ENCODE data around the gene TEF. TPM values are rescaled to one million over a fixed set of nuclear protein-coding genes. Genes with fewer than 3 reads are reported as not detected.

The TEF gene
- polyA plus RNA-seq, 1 donor (not counting 4 experiments of a cell fraction or from before 2014, with no cell fraction given), result 12.4 TPM

- Histone ChIP-seq H3K27ac (ENCODE audit: control insufficient read depth, insufficient read depth, low read length) (no peak overlapping the region), H3K79me2 (ENCODE audit: control insufficient read depth, insufficient read depth, low read length) (no peaks in the 10 kb centered on the region), H3K9me3 (ENCODE audit: control insufficient read depth, low read depth, low read length) (no peaks in the 10 kb centered on the region), H3K9ac (ENCODE audit: control insufficient read depth, extremely low read depth, insufficient read depth, low read length) (peak overlapping the region; percentile 9), H3K4me2 (ENCODE audit: control insufficient read depth, extremely low read depth, insufficient read depth, low read depth, low read length) (peak overlapping the region; percentile 37), H3K36me3 (ENCODE audit: control insufficient read depth in 2 of 2, extremely low read depth in 1 of 2, insufficient read depth in 2 of 2, low read length in 2 of 2) (no peaks in the 10 kb centered on the region), H3K4me3 (ENCODE audit: control insufficient read depth in 2 of 3, extremely low read depth in 1 of 3, insufficient read depth in 2 of 3, low read depth in 1 of 3, low read length in 3 of 3) (no peak overlapping the region), H3K27me3 (ENCODE audit: control insufficient read depth, extremely low read depth, insufficient read depth, low read length) (no peaks in the 10 kb centered on the region), H3K4me1 (ENCODE audit: control insufficient read depth, extremely low read depth, insufficient read depth, low read length) (peaks cover 13% of the 10 kb centered on the region), H2AFZ (ENCODE audit: control insufficient read depth, low read length) (peak overlapping the region; percentile 60), H4K20me1 (ENCODE audit: control insufficient read depth, extremely low read depth, insufficient read depth, low read length) (no peaks in the 10 kb centered on the region), H3K9me1 (ENCODE audit: control insufficient read depth, extremely low read depth, insufficient read depth, low read length) (no peaks in the 10 kb centered on the region)
- dilution Hi-C loops (cut with MboI; ENCODE audit: extremely low pct_ligation_motif_present, low sequenced_read_pairs), result no loop called here
- FAIRE-seq (peak; percentile 82), DNase-seq (ENCODE audit: low read depth, low spot score) (peak; percentile 85)
- peak; percentile 96 to 100 (median 98) for TF ChIP-seq CTCF (optimal IDR thresholded peaks at IDR 0.05 in 1 of 3, IDR thresholded peaks at IDR 0.05 in 1 of 3, conservative IDR thresholded peaks at IDR 0.05 in 1 of 3; ENCODE audit: extremely low read depth in 1 of 3, insufficient read depth in 2 of 3, low read length in 3 of 3)
- TF ChIP-seq EZH2 (IDR thresholded peaks at IDR 0.05; ENCODE audit: low read length), result no peak
These were observed 22.0 kb downstream of the TEF start for GRCh38 chr22:41403532-41404318.

- Histone ChIP-seq H3K27ac (ENCODE audit: control insufficient read depth, insufficient read depth, low read length) (no peak overlapping the region), H3K36me3 (ENCODE audit: control insufficient read depth in 2 of 2, extremely low read depth in 1 of 2, insufficient read depth in 2 of 2, low read length in 2 of 2) (no peaks in the 10 kb centered on the region), H3K4me3 (ENCODE audit: control insufficient read depth in 2 of 3, extremely low read depth in 1 of 3, insufficient read depth in 2 of 3, low read depth in 1 of 3, low read length in 3 of 3) (no peak overlapping the region), H3K9ac (ENCODE audit: control insufficient read depth, extremely low read depth, insufficient read depth, low read length) (no peak overlapping the region), H3K9me3 (ENCODE audit: control insufficient read depth, low read depth, low read length) (no peaks in the 10 kb centered on the region), H4K20me1 (ENCODE audit: control insufficient read depth, extremely low read depth, insufficient read depth, low read length) (no peaks in the 10 kb centered on the region), H3K27me3 (ENCODE audit: control insufficient read depth, extremely low read depth, insufficient read depth, low read length) (no peaks in the 10 kb centered on the region), H3K9me1 (ENCODE audit: control insufficient read depth, extremely low read depth, insufficient read depth, low read length) (no peaks in the 10 kb centered on the region), H3K4me2 (ENCODE audit: control insufficient read depth, extremely low read depth, insufficient read depth, low read depth, low read length) (no peak overlapping the region), H3K4me1 (ENCODE audit: control insufficient read depth, extremely low read depth, insufficient read depth, low read length) (peaks cover 13% of the 10 kb centered on the region), H3K79me2 (ENCODE audit: control insufficient read depth, insufficient read depth, low read length) (no peaks in the 10 kb centered on the region), H2AFZ (ENCODE audit: control insufficient read depth, low read length) (no peak overlapping the region)
- DNase-seq (ENCODE audit: low read depth, low spot score) (no peak), FAIRE-seq (no peak)
- dilution Hi-C loops (cut with MboI; ENCODE audit: extremely low pct_ligation_motif_present, low sequenced_read_pairs), result no loop called here
- no peak for TF ChIP-seq CTCF (optimal IDR thresholded peaks at IDR 0.05 in 1 of 3, IDR thresholded peaks at IDR 0.05 in 1 of 3, conservative IDR thresholded peaks at IDR 0.05 in 1 of 3; ENCODE audit: extremely low read depth in 1 of 3, insufficient read depth in 2 of 3, low read length in 3 of 3)
- no peak for TF ChIP-seq EZH2 (IDR thresholded peaks at IDR 0.05; ENCODE audit: low read length)
These were observed 23.8 kb downstream of the TEF start for GRCh38 chr22:41405588-41405987.
